ENCODE measurements around the gene POU6F2. TPM values are rescaled to one million over a fixed set of nuclear protein-coding genes. Genes with fewer than 3 reads are reported as not detected.
"Not testable (repeated sequence)": the region's sequence is repeated elsewhere in the genome, so short reads cannot be mapped to it uniquely, and the experiment has no call there.

Gene POU6F2
- total RNA-seq, 1 experiment from 2014 or later, result 0.90 TPM

DNA sequence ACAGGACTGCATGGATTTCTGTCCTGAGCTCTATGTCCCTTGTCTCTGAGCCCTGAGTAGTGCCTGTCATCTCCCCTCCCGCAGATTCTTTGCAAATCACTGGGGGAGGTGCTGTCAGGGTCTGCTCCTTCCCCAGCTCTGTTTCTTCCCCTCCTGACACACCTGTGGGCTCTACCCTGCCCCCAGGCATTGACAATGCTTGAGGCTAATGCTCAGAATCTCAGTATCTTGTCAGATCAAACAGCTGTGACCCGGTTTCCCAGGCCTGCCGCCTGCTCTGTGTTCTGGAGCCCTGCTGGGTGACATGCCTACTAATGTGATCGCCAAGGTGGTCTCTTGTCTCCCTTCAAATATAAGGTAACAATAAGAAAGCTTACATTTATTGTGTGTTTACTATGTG, 209.0 kb downstream of the POU6F2 start:
- no peaks in the 10 kb centered on the region for H3K27me3 ChIP-seq (ENCODE audit: control insufficient read depth, insufficient read depth, low read length)
- no peak for DNase-seq
- H3K36me3 ChIP-seq (replicated peaks; ENCODE audit: control insufficient read depth, insufficient read depth, low read length), result no peaks in the 10 kb centered on the region
- H3K4me3 ChIP-seq (ENCODE audit: insufficient read depth, low read depth, low read length), result no peak overlapping the region

DNA sequence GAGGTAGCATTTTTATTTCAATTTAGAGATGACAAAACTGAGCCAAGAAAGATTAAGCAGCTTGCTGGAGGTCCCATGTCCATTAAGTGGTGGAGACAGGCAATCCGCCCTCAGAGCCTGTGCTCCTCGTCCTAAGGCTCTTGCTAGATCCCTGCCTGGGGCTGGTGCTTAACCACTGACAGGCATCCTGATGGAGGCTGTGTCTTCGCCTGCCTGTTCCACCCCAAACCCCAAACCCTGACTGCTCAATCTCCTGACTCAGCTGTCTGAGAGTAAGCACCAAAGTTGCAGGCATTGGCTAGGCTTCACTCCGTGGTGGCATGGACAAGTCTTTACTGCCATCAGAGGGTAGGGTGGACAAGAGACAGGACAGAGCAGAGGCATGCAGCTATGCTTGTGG, 209.4 kb downstream of the POU6F2 start:
- H3K27me3 ChIP-seq (ENCODE audit: control insufficient read depth, insufficient read depth, low read length), result no peaks in the 10 kb centered on the region
- no peak for DNase-seq
- H3K36me3 ChIP-seq (replicated peaks; ENCODE audit: control insufficient read depth, insufficient read depth, low read length), result no peaks in the 10 kb centered on the region
- H3K4me3 ChIP-seq (ENCODE audit: insufficient read depth, low read depth, low read length), result no peak overlapping the region

DNA sequence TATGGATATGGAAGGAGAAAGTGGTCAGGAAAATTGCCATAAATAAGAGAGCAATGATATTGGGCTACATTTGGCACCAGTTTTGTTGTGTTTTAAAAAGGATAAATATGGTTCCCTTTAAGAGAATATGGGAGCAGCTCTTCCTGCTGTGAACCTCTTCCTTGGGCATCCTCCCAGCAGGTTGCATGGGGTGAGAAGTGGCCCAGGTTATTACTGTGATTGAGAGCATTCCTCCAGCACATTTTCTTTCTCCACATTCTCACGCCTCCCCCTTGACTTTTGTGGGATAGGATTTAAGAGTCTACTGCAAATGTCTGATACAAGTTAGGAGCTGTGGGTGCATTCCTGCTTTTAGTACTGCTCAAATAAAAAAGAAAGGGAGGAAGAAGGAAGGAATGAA, 214.8 kb downstream of the POU6F2 start:
- no peak for DNase-seq
- H3K36me3 ChIP-seq (replicated peaks; ENCODE audit: control insufficient read depth, insufficient read depth, low read length), result no peaks in the 10 kb centered on the region
- H3K27me3 ChIP-seq (ENCODE audit: control insufficient read depth, insufficient read depth, low read length), result no peaks in the 10 kb centered on the region
- H3K4me3 ChIP-seq (ENCODE audit: insufficient read depth, low read depth, low read length), result no peak overlapping the region

DNA sequence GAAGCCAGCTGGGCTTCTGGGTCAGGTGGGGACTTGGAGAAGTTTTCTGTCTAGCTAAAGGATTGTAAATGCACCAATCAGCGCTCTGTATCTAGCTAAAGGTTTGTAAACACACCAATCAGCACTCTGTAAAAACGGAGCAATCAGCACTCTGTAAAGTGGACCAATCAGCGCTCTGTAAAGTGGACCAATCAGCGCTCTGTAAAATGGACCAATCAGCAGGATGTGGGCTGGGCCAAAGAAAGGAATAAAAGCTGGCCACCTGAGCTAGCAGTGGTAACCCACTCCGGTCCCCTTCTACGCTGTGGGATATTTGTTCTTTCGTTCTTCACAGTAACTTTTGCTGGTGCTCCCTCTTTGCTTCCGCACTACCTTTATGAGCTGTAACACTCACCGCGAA, 216.7 kb downstream of the POU6F2 start:
- H3K4me3 ChIP-seq (ENCODE audit: insufficient read depth, low read depth, low read length); H3K36me3 ChIP-seq (replicated peaks; ENCODE audit: control insufficient read depth, insufficient read depth, low read length); DNase-seq; H3K27me3 ChIP-seq (ENCODE audit: control insufficient read depth, insufficient read depth, low read length): not testable (repeated sequence)

DNA sequence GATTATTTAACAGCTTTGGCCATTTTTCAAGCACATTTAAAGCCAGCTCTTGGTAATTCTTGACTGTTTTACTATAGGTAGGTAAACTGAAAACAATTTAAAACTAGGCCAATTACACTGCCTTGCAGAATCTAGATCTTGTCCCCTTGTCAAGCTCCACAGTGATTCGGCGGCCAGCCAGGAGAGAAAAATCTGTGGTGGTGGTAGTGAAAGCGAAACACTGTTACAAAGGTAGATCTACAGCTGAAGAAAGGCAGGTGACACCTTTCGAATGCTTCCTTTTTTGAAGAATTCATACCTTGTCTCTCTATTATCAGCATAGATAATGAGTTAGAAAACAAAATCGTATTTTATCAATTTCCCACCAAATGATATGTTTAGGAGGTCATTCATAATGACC, 218.3 kb downstream of the POU6F2 start:
- no peaks in the 10 kb centered on the region for H3K36me3 ChIP-seq (replicated peaks; ENCODE audit: control insufficient read depth, insufficient read depth, low read length)
- H3K4me3 ChIP-seq (ENCODE audit: insufficient read depth, low read depth, low read length), result no peak overlapping the region
- no peak for DNase-seq
- H3K27me3 ChIP-seq (ENCODE audit: control insufficient read depth, insufficient read depth, low read length), result no peaks in the 10 kb centered on the region

DNA sequence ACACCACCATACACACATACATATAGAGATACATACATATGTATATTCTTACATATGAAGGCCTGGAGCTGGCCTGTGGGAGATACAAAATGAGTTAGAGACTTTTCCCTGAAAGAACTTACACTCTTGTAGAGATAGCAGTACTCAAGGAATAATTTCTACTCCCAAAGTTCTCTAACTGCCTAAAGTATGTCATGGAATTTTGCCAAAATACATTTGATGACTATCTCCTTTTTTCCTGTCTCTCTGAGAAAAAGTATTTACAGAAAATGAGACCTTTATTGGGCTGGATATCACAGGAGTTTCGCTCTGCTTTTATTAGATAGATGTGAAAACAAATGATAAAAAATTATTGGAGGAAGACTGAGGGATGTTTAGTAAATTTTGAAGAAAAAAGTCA, 220.1 kb downstream of the POU6F2 start:
- Histone ChIP-seq H3K36me3 (replicated peaks; ENCODE audit: control insufficient read depth, insufficient read depth, low read length) (no peaks in the 10 kb centered on the region), H3K4me3 (ENCODE audit: insufficient read depth, low read depth, low read length) (no peak overlapping the region), H3K27me3 (ENCODE audit: control insufficient read depth, insufficient read depth, low read length) (no peaks in the 10 kb centered on the region)
- DNase-seq, result no peak

DNA sequence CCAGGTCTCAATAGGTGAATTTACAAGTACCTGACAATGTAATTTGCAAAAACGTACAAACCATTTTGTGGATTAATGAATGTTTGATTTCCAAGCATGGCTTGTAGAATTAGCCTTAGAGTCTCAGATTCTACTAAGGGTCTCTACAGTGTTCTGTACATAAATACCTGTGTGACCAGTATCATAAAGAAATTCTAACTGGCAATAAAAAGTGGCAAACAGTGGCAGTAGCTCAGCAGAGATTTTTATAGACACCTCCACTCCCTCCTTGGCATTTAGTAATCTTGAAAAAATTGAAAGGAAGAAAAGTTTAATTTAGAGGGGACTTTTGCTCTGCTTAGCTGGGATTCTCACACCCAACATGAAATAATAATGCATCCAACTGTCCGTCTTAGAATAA, 220.8 kb downstream of the POU6F2 start:
- H3K36me3 ChIP-seq (replicated peaks; ENCODE audit: control insufficient read depth, insufficient read depth, low read length), result no peaks in the 10 kb centered on the region
- no peak for DNase-seq
- H3K27me3 ChIP-seq (ENCODE audit: control insufficient read depth, insufficient read depth, low read length), result no peaks in the 10 kb centered on the region
- no peak overlapping the region for H3K4me3 ChIP-seq (ENCODE audit: insufficient read depth, low read depth, low read length)

DNA sequence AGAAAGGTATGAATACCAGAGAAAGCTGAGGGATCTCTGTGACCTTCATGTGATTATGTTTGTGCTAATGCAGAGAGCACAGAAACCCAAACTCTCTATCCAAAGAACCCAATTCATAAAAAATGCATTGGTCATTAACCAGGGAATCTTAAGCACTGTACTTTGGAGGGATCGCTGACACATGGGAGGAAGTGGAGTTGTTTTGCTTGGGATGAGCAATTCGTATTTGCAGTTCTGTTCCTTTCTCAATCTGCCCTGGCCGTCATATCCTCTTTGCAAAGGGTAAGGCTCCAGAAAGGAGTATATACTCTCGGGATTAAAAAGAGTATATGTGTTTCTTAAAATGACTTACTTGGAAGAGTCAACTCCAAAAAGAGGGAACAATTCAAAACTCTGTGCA, 221.3 kb downstream of the POU6F2 start:
- H3K4me3 ChIP-seq (ENCODE audit: insufficient read depth, low read depth, low read length), result no peak overlapping the region
- DNase-seq, result no peak
- H3K27me3 ChIP-seq (ENCODE audit: control insufficient read depth, insufficient read depth, low read length), result no peaks in the 10 kb centered on the region
- no peaks in the 10 kb centered on the region for H3K36me3 ChIP-seq (replicated peaks; ENCODE audit: control insufficient read depth, insufficient read depth, low read length)

DNA sequence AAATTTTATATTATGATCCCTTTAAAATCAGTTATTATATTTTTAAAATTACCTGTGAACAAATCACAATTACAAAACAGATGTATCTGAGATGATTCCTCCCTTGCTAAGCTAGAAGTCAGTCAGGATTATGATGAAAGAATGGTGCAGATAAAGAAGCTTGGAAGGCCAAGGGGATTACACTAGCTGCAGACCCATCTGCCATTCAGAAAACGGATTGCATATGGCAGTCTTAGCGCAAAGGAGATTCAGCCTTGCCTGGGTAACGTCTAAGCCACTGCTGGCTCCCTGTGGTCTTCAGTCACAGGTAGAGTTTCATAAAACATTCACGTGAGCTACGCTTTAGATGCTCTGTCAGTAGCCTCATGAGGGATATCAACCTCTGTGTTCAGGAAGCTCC, 222.2 kb downstream of the POU6F2 start:
- no peaks in the 10 kb centered on the region for H3K27me3 ChIP-seq (ENCODE audit: control insufficient read depth, insufficient read depth, low read length)
- no peak for DNase-seq
- H3K4me3 ChIP-seq (ENCODE audit: insufficient read depth, low read depth, low read length), result no peak overlapping the region
- H3K36me3 ChIP-seq (replicated peaks; ENCODE audit: control insufficient read depth, insufficient read depth, low read length), result no peaks in the 10 kb centered on the region

DNA sequence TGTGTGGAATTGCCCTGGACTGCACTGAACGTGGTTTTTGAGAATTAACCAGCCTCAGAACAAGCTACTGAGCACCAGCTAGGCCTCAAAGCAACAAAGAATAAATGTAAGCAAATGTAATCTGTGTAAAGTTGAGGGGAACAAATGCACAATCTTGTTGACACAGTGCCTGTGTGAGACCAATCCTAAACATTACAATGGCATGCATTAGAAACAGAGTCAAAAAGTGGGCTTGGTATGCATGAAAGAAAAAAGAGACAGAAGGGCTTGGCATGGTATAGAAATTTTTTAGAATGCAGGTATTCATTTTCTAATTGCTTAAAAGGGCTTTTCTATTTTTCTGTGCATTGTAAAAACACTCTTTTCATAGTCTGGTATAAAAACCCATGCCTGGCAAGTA, 224.3 kb downstream of the POU6F2 start:
- no peak for DNase-seq
- H3K27me3 ChIP-seq (ENCODE audit: control insufficient read depth, insufficient read depth, low read length), result no peaks in the 10 kb centered on the region
- no peaks in the 10 kb centered on the region for H3K36me3 ChIP-seq (replicated peaks; ENCODE audit: control insufficient read depth, insufficient read depth, low read length)
- H3K4me3 ChIP-seq (ENCODE audit: insufficient read depth, low read depth, low read length), result no peak overlapping the region

DNA sequence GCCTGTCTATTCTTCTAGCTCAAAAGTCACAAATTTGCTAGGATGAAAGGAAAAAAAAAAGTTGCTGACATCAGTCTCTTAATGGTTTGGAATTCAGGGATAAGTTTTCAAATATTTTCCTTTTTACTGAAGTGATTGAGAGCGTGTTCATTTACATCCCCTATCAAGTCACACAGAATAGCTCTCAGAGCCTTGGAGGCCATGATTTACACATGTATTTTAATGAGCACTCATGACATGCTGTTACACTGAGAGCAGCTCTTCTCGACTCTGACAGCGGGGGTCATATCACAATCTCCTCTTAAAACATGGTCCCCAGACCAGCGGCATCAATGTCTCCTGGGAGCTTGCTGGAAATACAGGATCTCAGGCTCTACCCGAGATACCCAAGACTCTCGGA, 232.7 kb downstream of the POU6F2 start:
- H3K4me3 ChIP-seq (ENCODE audit: insufficient read depth, low read depth, low read length), result no peak overlapping the region

DNA sequence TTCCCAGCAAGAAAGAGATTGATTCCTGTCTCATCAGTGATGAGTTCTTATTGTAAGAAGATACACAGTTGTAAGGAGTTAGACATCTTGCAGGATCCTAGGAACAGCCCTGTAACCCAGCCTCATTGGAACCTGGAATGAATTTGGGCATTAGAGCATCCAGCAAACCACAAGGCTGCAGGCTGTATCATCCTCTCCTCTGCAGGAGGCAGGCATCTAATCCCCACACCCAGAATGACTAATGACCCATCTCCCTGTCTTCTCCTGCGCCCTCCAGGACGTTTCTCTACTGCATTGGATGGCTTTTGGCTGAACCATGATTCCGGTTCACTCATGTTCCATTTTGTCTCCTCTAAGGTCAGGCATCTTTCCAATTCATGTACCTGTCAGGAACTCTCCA, 233.9 kb downstream of the POU6F2 start:
- Histone ChIP-seq H3K36me3 (replicated peaks; ENCODE audit: control insufficient read depth, insufficient read depth, low read length) (no peaks in the 10 kb centered on the region), H3K27me3 (ENCODE audit: control insufficient read depth, insufficient read depth, low read length) (no peaks in the 10 kb centered on the region), H3K4me3 (ENCODE audit: insufficient read depth, low read depth, low read length) (no peak overlapping the region)
- no peak for DNase-seq

More for the DNA sequence above, 232.7 kb downstream of the POU6F2 start:
- H3K27me3 ChIP-seq (ENCODE audit: control insufficient read depth, insufficient read depth, low read length), result no peaks in the 10 kb centered on the region
- DNase-seq, result no peak
- no peaks in the 10 kb centered on the region for H3K36me3 ChIP-seq (replicated peaks; ENCODE audit: control insufficient read depth, insufficient read depth, low read length)

DNA sequence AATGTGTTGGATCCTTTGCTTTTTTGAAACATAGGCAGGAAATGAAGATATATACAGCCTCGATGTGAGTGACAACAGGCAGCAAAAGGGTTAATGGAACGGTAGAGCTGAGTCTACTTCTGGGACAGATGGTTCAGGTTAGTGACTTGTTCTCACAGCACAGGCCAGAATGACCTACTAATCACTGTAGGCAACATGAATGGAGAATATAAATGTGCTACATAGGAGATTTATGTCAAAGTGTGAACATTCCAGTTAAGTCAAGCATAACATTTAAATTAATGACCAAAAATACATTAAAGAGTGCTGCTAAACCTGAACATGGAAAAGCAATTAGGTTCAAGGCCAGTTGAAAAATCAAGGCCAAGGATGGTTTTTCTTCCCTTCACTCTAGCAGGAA, 235.2 kb downstream of the POU6F2 start:
- H3K36me3 ChIP-seq (replicated peaks; ENCODE audit: control insufficient read depth, insufficient read depth, low read length), result no peaks in the 10 kb centered on the region
- H3K27me3 ChIP-seq (ENCODE audit: control insufficient read depth, insufficient read depth, low read length), result no peaks in the 10 kb centered on the region
- DNase-seq, result no peak
- no peak overlapping the region for H3K4me3 ChIP-seq (ENCODE audit: insufficient read depth, low read depth, low read length)

DNA sequence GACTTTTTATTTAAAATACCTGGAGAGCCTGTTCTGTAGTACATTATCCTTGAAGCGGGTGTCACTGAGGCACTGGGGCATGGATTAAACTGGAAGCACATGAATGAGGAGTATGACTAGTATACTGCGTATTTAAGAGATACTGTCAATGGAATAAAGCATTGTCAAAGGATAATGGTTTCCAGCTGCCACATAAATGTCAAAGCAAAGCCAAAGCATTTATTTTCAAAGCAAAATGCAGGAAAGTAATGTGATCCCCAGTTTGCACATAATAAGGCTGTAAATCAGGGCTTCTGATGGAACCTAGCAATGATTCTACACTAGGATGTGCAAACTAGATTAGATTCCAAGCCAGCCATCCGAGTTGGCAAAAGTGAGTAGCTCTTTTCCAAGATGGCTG, 240.1 kb downstream of the POU6F2 start:
- no peak for DNase-seq
- Histone ChIP-seq H3K27me3 (ENCODE audit: control insufficient read depth, insufficient read depth, low read length) (no peaks in the 10 kb centered on the region), H3K4me3 (ENCODE audit: insufficient read depth, low read depth, low read length) (no peak overlapping the region), H3K36me3 (replicated peaks; ENCODE audit: control insufficient read depth, insufficient read depth, low read length) (no peaks in the 10 kb centered on the region)

DNA sequence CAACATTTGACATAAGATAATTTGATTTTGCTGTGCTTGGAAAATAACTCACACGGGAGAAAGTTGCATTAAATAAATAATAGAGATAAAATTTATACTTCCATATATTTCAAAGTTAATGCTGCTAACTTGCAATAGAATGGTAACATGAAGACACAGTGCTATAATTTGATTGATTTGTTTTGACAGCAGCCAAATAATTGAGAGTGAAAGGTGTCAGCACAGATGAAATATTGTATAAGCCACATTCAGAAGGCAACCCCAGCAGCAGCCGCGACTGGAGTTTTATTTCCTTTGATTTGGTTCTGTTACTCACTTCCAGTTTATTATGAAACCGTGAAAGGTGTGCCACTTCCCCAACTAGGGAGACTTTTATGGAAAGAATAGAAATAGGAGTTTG, 242.2 kb downstream of the POU6F2 start:
- Histone ChIP-seq H3K4me3 (ENCODE audit: insufficient read depth, low read depth, low read length) (no peak overlapping the region), H3K36me3 (replicated peaks; ENCODE audit: control insufficient read depth, insufficient read depth, low read length) (no peaks in the 10 kb centered on the region), H3K27me3 (ENCODE audit: control insufficient read depth, insufficient read depth, low read length) (no peaks in the 10 kb centered on the region)
- no peak for DNase-seq

DNA sequence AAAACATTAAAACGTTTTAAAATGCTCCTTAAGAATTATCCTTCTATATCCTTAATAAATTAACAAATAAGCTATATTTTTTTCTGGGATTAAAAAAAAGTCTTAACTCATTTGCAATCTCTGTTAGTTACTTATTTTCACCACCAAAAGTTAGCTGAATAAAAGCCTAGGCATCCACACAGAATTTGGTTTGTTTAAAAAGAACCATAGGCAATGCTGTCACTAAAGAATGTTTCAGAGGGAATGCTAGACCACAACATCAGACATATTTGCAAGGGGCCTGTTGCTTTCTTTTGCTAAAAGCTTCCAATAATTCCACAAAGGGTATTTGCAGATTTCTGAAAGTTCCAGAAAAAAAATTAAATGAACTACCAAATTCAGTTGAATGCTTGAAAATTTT, 244.2 kb downstream of the POU6F2 start:
- H3K36me3 ChIP-seq (replicated peaks; ENCODE audit: control insufficient read depth, insufficient read depth, low read length), result no peaks in the 10 kb centered on the region
- DNase-seq, result no peak

More for the DNA sequence above, 244.2 kb downstream of the POU6F2 start:
- no peak overlapping the region for H3K4me3 ChIP-seq (ENCODE audit: insufficient read depth, low read depth, low read length)
- no peaks in the 10 kb centered on the region for H3K27me3 ChIP-seq (ENCODE audit: control insufficient read depth, insufficient read depth, low read length)

Measured in H7 (cell line).